Neural progenitor cell (in vitro differentiated cells): ENCODE results near the gene PRL. TPM values are rescaled to one million over a fixed set of nuclear protein-coding genes. Genes with fewer than 3 reads are reported as not detected.

Source experiments
- DNase-seq: peaks from one replicate; pipeline ENCODE4 v3.0.0-alpha.2; 2016; ENCODE audit warnings: low spot score
- H2AFZ ChIP-seq: fragments of 200-600 bp; sonication (generic); replicated peaks from 2 replicates; pipeline ENCODE4 v1.6.1; 2016; ENCODE audit warnings: antibody characterized with exemption
- H3F3A ChIP-seq: fragments of 200-600 bp; sonication (generic); 2 replicates; pipeline ENCODE4 v1.6.1; 2016; ENCODE audit warnings: antibody characterized with exemption, low read depth
- H3K27ac ChIP-seq: fragments of 200-600 bp; sonication (generic); 2 replicates; pipeline ENCODE4 v1.5.1; 2016; ENCODE audit warnings: mild to moderate bottlenecking
- H3K27me3 ChIP-seq: fragments of 200-600 bp; sonication (generic); 2 replicates; pipeline ENCODE4 v1.6.1; 2016; ENCODE audit warnings: mild to moderate bottlenecking, moderate library complexity
- H3K36me3 ChIP-seq: fragments of 200-600 bp; sonication (generic); 2 replicates; pipeline ENCODE4 v1.5.1; 2016
- H3K4me1 ChIP-seq: fragments of 200-600 bp; sonication (generic); 2 replicates; pipeline ENCODE4 v1.6.1; 2016; ENCODE audit warnings: mixed run types
- H3K4me2 ChIP-seq: fragments of 200-600 bp; sonication (generic); 2 replicates; pipeline ENCODE4 v1.6.1; 2016
- H3K4me3 ChIP-seq: fragments of 200-600 bp; sonication (generic); 2 replicates; pipeline ENCODE4 v1.5.1; 2016
- H3K79me2 ChIP-seq: fragments of 200-600 bp; sonication (generic); 2 replicates; pipeline ENCODE4 v1.6.1; 2016; ENCODE audit warnings: low read depth
- H3K9ac ChIP-seq: fragments of 200-600 bp; sonication (generic); 2 replicates; pipeline ENCODE4 v1.6.1; 2016
- H3K9me3 ChIP-seq: fragments of 200-600 bp; sonication (generic); 2 replicates; pipeline ENCODE4 v1.5.1; 2016; ENCODE audit warnings: low read depth
- H4K20me1 ChIP-seq: fragments of 200-600 bp; sonication (generic); 2 replicates; pipeline ENCODE4 v1.6.1; 2016; ENCODE audit warnings: low read depth
- H3K27ac Mint-ChIP-seq: 3 replicates; pipeline ENCODE4 v1.8.0; 2021; ENCODE audit warnings: mixed read lengths
- H3K27me3 Mint-ChIP-seq: 2 replicates; pipeline ENCODE4 v1.8.0; 2022; ENCODE audit warnings: low read depth, mild to moderate bottlenecking, inconsistent platforms, moderate library complexity, mixed read lengths; ENCODE audit not compliant: insufficient read depth
- H3K36me3 Mint-ChIP-seq: 3 replicates; pipeline ENCODE4 v1.8.0; 2021; ENCODE audit warnings: mixed read lengths
- H3K4me1 Mint-ChIP-seq: 3 replicates; pipeline ENCODE4 v1.8.0; 2021; ENCODE audit warnings: mixed read lengths
- H3K4me3 Mint-ChIP-seq: 3 replicates; pipeline ENCODE4 v1.8.0; 2021; ENCODE audit warnings: mild to moderate bottlenecking, moderate library complexity, mixed read lengths
- H3K9me3 Mint-ChIP-seq: 3 replicates; pipeline ENCODE4 v1.8.0; 2020; ENCODE audit warnings: mixed read lengths
- EZH2 ChIP-seq: fragments of 200-600 bp; sonication (generic); IDR thresholded peaks from 2 replicates; pipeline ENCODE4 v1.6.1; 2017; ENCODE audit warnings: antibody characterized with exemption, mild to moderate bottlenecking, moderate library complexity
- EZH2phosphoT487 ChIP-seq: fragments of 200-600 bp; sonication (generic); IDR thresholded peaks from 2 replicates; pipeline ENCODE4 v1.6.1; 2017; ENCODE audit warnings: antibody characterized with exemption
- total RNA-seq: library from RNA; depleted of rRNA; stranded (reverse); fragments of >200 nt; gene quantifications from 2 replicates; pipeline ENCODE4 v1.2.3, GENCODE V29; 2015; ENCODE audit warnings: low replicate concordance
- TF ChIP-seq, protein P1 (sequence below): fragments of 200-600 bp; sonication (generic); IDR thresholded peaks from 2 replicates; pipeline ENCODE4 v1.5.1; 2017; ENCODE audit warnings: antibody characterized with exemption, mild to moderate bottlenecking

The PRL gene
- total RNA-seq, 1 donor from 2014 or later, result not detected

DNA sequence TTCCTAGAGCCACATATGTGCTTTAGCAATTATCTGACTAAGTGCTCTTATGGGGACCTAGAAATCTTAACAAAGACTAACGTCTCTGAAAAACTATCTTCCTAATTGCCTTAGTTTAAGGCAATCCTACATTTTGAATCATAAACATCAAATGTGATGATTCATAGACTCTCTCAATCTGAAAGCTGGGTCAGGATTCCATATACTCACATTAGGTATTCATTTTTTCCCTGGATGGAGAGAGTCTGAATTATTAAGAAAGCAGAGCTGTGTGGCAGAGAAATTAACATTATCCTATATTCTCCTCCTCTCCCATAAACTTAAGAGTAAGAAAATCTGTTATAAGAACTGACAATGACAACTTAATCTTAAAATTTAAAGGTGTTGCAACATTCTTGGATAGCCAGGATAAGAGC, 1.6 kb upstream of the PRL start:
- Histone ChIP-seq H3K4me1 (no peaks in the 10 kb centered on the region), H3K27me3 (no peaks in the 10 kb centered on the region), H3K79me2 (no peaks in the 10 kb centered on the region), H3K9me3 (no peaks in the 10 kb centered on the region), H3K4me2 (no peak overlapping the region), H3K9ac (no peak overlapping the region), H4K20me1 (no peaks in the 10 kb centered on the region), H3K4me3 (no peak overlapping the region), H3F3A (no peaks in the 10 kb centered on the region), H3K36me3 (no peaks in the 10 kb centered on the region), H2AFZ (no peak overlapping the region), H3K27ac (no peak overlapping the region)
- Mint-ChIP-seq H3K36me3 (peaks cover 3% of the 10 kb centered on the region), H3K9me3 (no peaks in the 10 kb centered on the region), H3K27ac (no peak overlapping the region), H3K4me3 (no peak overlapping the region), H3K27me3 (no peaks in the 10 kb centered on the region), H3K4me1 (peaks cover 3% of the 10 kb centered on the region)
- TF ChIP-seq EZH2phosphoT487 (no peak), EZH2 (no peak)
- TF ChIP-seq, protein P1, sequence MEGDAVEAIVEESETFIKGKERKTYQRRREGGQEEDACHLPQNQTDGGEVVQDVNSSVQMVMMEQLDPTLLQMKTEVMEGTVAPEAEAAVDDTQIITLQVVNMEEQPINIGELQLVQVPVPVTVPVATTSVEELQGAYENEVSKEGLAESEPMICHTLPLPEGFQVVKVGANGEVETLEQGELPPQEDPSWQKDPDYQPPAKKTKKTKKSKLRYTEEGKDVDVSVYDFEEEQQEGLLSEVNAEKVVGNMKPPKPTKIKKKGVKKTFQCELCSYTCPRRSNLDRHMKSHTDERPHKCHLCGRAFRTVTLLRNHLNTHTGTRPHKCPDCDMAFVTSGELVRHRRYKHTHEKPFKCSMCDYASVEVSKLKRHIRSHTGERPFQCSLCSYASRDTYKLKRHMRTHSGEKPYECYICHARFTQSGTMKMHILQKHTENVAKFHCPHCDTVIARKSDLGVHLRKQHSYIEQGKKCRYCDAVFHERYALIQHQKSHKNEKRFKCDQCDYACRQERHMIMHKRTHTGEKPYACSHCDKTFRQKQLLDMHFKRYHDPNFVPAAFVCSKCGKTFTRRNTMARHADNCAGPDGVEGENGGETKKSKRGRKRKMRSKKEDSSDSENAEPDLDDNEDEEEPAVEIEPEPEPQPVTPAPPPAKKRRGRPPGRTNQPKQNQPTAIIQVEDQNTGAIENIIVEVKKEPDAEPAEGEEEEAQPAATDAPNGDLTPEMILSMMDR, result no peak
- no peak for DNase-seq

- H3K4me2 ChIP-seq, result no peak overlapping the region
- no peaks in the 10 kb centered on the region for H3K36me3 ChIP-seq
- DNase-seq, result no peak
- H3K4me3 ChIP-seq, result no peak overlapping the region
- H3K9me3 ChIP-seq, result no peaks in the 10 kb centered on the region
- Mint-ChIP-seq H3K4me1 (peaks cover 3% of the 10 kb centered on the region), H3K4me3 (no peak overlapping the region), H3K36me3 (peaks cover 3% of the 10 kb centered on the region), H3K27ac (no peak overlapping the region), H3K27me3 (no peaks in the 10 kb centered on the region), H3K9me3 (no peaks in the 10 kb centered on the region)
- no peaks in the 10 kb centered on the region for H3K27me3 ChIP-seq
- TF ChIP-seq EZH2phosphoT487 (no peak), EZH2 (no peak)
- TF ChIP-seq, protein P1, result no peak
- H3K9ac ChIP-seq, result no peak overlapping the region
- H3F3A ChIP-seq, result no peaks in the 10 kb centered on the region
- no peaks in the 10 kb centered on the region for H4K20me1 ChIP-seq
- no peaks in the 10 kb centered on the region for H3K79me2 ChIP-seq
- no peak overlapping the region for H2AFZ ChIP-seq
- no peaks in the 10 kb centered on the region for H3K4me1 ChIP-seq
- H3K27ac ChIP-seq, result no peak overlapping the region
Observed at GRCh38 chr6:22296067-22296466, 769 bp downstream of the PRL start.

DNA sequence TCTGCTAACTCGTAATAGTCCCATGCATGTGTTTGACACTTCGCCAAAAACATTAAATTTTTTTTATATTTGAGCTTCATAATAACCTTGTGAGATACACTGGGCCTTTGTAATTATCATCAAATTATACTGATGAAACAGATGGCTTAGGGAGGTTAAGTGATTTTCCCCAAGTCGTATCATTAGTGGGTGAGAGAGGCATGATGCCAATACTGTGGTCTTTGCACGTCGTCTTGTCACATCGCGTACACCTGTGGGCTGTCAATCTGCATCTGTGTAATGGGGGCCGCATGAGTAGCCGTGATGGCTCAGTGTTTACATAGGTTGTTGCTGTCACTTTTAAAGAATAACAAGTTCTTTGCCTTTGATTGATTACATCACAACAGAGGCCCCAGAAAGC, 1.7 kb downstream of the PRL start:
- no peaks in the 10 kb centered on the region for H3K9me3 ChIP-seq
- no peak for DNase-seq
- Mint-ChIP-seq H3K27me3 (no peaks in the 10 kb centered on the region), H3K4me1 (peaks cover 3% of the 10 kb centered on the region), H3K4me3 (no peak overlapping the region), H3K9me3 (peaks cover 3% of the 10 kb centered on the region), H3K27ac (no peak overlapping the region), H3K36me3 (peaks cover 3% of the 10 kb centered on the region)
- H3K4me3 ChIP-seq, result no peak overlapping the region
- no peaks in the 10 kb centered on the region for H3K36me3 ChIP-seq
- H3K9ac ChIP-seq, result no peak overlapping the region
- H3K27ac ChIP-seq, result no peak overlapping the region
- H3K79me2 ChIP-seq, result no peaks in the 10 kb centered on the region
- no peaks in the 10 kb centered on the region for H4K20me1 ChIP-seq
- no peak overlapping the region for H2AFZ ChIP-seq
- H3K27me3 ChIP-seq, result no peaks in the 10 kb centered on the region
- no peak overlapping the region for H3K4me2 ChIP-seq
- H3K4me1 ChIP-seq, result no peaks in the 10 kb centered on the region
- H3F3A ChIP-seq, result no peaks in the 10 kb centered on the region
- TF ChIP-seq, protein P1, result no peak
- TF ChIP-seq EZH2 (no peak), EZH2phosphoT487 (no peak)
